ENCODE measurements around the gene CTRB2.

DNA sequence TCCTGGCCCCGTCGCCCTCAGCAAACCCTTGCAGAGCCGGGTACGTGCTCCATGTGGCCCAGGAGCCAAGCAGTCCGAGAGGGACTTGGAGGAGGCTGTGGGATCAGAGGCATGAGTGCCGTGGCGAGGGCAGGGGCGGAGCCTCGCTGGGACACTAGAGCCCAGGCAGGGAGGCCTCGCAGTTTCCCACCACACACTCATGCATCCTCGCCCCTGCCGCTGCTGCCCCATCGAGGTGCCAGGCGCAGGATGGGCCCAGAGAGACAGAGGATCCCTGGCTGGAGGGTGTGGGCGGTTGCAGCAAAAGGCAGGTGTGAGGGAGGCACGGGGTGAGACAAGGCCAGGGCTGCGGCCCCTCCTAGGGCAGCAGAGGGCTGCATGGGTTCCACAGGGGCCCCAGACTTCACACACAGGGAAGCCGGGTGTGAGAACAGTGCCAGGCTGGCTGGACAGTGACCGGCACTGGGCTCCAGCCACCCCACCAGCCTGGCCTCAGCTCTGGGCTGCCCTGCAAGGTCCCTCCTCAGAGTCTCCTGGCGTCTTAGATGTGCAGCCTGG lies 36.8 kb upstream of the CTRB2 start:
- TF ChIP-seq SMC3 (IDR thresholded peaks at IDR 0.05; ENCODE audit: low read depth, low read length) (no peak), CTCF (IDR thresholded peaks at IDR 0.05) (no peak), TAF1 (IDR thresholded peaks at IDR 0.05; ENCODE audit: borderline replicate concordance, low read depth, low read length) (no peak)

All from SK-N-SH (cell line).